ENCODE results near the gene TNFAIP8L3.

Gene TNFAIP8L3

GRCh38 chr15:51089041-51089440, 5.7 kb downstream of the TNFAIP8L3 start:
- no peak for DNase-seq

GRCh38 chr15:51088585-51088984, 6.1 kb downstream of the TNFAIP8L3 start:
- DNase-seq = no peak

DNA sequence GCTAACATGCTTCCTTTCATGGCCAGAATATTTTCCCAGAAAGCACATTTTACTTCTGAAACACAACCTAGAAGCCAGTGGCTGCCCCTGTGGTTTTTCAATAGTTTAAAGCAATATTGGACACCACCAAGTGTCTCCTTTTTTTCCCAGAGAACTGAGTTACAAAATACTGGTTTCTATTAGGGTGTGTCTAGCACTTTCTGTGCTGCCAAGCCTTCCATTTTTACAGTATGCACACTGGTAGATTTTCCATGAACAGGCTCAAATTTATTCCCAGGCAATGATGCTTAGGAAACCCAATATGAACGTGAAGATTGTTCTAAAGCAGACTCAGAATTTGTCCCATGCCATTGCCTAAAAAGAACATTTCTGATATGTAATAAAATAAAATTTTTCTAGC, 7.2 kb downstream of the TNFAIP8L3 start:
- no peak for DNase-seq

GRCh38 chr15:51086409-51086808, 8.3 kb downstream of the TNFAIP8L3 start:
- DNase-seq = no peak

- DNase-seq = no peak
These were observed 8.9 kb downstream of the TNFAIP8L3 start for GRCh38 chr15:51085764-51086163.

DNA sequence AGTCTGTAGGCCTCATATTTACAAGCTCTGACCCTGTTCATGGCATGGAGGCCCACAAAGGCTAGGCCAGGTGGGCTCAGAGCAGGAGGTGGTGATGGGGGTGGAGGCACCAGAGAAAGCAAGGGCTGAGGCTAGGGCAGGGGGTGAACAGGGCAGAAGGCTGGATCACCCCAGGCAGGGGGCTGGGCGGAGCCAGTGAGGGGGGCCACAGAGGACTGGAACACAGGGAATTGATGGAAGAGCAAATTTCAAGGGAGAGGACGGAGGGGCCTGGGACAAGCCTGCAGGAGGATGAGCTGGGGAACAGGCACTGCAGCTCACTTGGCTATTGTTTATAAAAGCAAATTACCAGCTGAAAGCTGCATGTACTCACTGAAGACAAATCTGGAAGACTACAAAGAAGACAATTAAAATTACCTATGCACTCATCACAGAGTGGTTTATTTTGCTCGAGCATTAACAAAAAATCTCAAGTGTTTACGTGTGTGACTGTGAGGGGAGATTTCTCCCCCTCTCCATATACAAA, 11.0 kb downstream of the TNFAIP8L3 start:
- no peak for DNase-seq

DNA sequence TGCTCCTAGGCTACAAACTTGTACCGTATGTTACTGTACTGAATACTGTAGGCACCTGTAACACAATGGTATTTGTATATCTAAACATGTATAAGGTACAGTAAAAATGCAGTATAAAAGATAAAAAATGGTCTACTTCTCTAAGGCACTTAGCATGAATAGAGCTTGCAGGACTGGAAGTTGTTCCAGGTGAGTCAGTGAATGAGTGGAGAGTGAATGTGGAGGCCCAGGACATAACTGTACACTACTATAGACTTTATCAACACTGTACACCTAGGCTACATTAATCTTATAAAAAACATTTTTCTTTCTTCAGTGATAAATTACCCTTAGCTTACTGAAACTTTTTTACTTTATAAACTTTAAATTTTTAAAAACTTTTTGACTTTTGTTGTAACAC, 12.5 kb downstream of the TNFAIP8L3 start:
- DNase-seq = no peak

DNA sequence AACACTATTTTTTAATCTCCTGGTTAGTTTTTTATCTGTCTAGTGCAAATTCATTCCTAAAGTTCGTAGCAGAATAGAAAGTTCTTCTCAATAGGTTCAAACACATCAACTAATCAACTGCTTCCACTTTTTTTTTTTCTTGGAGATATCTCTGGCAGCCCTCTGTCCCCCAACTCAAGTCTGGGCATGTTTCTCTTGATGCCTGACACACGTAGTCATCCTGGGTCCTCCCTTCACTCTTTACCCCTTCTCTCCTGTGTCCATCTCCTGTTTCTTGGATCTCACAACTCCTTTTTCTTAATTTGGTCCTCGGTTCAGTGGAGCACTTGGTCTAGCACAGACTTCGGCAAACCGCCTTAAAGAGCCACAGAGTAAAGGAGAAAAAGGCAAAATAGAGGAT, 14.4 kb downstream of the TNFAIP8L3 start:
- DNase-seq = no peak

DNA sequence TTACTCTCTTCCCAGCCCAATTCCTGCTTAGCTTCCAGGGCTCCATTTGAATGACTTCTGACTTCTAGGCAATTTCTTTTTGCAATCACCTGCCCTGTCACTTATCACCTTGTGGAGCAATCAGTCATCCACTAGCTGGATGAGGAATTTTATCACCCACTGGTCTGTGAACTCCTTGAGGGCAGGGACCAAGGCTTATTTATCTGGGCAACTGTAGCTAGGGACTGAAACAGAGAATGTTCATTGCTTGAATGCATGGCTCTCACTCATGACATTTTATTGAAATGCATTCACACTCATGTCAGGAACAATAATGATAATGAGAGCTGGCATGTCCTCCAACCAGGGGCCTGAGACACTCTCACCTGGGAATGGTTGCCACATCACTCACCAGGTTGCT, 15.5 kb downstream of the TNFAIP8L3 start:
- DNase-seq = no peak

DNA sequence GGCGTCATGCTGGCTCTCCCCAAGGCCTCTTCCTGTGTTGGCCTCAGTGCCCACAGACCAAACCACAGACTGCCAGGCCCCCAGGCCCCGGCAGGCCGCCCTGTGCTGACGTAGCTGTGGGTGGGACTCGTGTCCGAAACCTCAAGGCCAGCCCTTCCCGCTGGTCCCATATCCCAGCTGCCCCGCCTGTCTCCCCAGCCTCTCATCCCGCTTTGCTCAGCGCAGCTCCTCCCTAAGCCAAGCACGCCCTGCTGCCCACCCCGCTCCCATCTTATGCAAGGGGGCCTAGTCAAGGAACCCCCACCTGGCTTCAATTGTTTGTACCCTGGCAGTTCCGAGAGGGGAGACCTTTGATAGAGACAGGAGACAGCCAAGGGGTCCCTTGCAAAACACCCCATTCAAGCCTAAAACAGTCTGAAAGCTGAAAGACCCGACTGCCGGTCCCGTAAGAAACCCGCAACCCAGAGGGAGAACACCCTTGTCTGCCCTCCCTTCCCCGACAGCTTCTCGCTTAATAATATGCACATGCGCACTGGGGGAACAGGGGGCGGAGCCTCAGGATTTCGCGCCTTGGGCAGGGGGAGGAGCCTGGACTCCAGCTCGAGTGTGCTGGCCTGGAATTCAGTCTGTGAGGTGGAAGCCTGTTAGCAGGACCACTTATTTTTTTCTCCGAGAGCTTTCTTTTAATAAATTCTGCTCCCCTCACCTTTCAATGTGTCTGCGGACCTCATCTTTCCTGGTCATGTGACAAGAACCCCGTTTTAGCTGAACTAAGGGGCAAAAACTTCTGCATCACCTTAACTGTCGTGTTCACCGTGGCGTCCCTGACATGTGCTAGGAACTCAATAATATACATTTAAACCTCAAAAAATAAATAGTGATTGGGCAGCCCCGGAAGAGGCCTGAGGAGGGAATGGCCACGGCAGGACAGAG, 17.2 kb downstream of the TNFAIP8L3 start:
- DNase-seq = peak; percentile 66 to 77

DNA sequence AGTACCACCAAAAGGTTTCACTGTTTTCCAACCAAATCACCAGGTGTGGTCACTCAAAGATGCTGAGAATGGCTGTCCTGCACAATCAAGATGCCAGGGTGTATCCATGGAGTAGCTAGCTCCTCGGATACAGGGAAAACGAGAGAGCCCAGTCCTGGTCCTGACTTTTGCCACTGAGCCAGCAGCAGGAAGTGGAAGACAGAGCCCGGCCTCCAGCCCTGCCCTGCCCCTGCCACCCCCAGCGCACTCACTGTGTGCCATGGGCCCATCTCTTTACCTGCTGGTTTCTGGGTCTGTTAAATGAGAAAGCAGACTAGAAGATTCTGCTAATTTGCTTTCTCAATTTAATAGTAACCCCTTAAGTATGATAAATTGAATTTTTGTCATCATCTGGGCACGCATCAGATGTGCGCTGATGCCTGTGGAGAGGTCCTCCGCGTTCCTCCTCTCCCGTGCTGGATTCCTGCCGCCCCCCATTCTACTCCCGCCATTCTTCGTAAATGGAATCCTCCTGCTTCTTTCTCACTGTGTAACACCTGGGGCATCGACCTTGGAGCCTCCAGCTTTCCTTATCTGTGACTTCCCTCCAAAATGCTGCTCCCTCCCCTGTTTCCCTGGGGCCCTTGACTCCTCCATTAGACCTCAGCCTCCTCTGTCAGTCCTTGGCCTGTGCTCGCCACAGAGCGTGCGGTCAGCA, 18.0 kb downstream of the TNFAIP8L3 start:
- DNase-seq = no peak

- peak in 1 of 2 donors; percentile 29 for DNase-seq
These were observed 18.7 kb downstream of the TNFAIP8L3 start for GRCh38 chr15:51075826-51076523.

DNA sequence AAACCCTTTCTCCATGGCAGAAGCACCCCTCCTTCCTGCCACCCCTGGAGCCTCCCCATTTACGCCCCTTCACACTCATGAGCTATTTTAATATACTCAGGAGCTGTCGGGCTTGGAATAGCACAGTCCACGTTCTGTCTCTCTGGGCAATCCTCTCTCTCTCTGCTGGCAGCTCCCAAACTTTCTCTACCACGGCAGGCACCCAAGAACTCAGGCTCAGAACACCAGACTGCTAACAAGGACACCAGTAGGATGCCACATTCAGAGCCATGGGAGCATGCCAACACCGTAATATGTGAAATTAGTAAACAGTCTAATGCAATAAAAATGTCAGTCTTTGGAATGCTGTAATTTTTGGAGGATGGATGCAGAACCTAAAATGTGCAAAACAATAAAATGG, 19.3 kb downstream of the TNFAIP8L3 start:
- DNase-seq = no peak

DNA sequence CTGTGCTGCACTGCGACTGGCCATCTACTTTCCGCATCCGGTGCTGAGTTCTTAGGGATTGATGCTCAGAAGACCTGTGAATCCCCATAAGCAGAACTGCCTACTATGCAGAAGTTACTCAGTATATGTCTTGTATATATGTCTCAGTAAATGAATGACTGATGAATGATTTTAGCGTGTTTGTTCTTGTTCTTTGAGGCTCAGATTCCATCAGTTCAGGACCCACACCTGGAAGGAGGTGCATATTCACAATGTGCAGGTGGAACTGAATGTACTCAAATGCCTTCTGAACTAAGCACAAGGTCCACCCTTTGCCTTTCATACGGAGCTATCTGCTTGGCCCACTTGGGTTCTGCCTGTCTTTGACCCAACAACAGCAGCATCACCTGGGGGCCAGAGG, 19.8 kb downstream of the TNFAIP8L3 start:
- no peak for DNase-seq

DNA sequence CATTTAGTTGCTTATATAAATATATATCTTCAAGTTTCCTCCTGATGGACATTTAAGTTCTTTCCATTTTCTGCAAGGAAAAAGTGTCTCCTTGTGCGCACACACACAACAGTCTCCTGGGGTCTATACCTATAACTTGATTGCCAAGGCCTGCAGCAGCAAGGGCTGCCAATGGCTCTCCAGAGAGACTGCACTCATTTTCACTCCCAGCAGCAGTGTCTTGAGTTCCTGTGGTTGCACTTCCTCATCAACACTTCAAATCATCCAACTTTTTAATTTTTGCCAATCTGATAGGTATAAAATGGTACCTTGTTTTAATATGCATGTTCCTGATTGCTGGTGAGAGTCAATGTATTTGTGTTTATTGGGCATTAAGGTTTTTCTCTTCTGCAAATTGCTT, 23.1 kb downstream of the TNFAIP8L3 start:
- no peak for DNase-seq

GRCh38 chr15:51069983-51070382, 24.7 kb downstream of the TNFAIP8L3 start:
- no peak for DNase-seq

GRCh38 chr15:51067510-51067909, 27.2 kb downstream of the TNFAIP8L3 start:
- no peak for DNase-seq

- no peak for DNase-seq
These were observed 28.9 kb downstream of the TNFAIP8L3 start for GRCh38 chr15:51065781-51066180.

GRCh38 chr15:51065261-51065660, 29.4 kb downstream of the TNFAIP8L3 start:
- DNase-seq = no peak

DNA sequence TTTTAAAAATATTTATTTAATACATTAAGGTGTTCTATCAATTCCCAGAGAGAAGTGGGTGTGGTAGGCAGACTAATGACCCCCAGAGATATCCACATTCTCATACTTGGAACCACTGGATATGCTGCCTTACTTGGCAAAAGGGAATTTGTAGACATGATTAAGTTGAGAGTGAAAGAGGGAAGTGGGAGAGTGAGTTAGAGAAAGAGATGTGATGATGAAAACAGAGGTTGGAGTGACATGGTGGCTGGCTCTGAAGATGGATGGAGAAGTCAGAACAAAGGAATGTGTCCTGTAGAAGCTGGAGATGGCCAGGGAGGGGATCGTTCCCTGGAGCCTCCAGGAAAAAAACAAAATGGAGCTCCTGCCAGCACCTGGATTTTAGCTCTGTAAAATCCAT, 32.0 kb downstream of the TNFAIP8L3 start:
- DNase-seq = no peak

GRCh38 chr15:51060030-51060673, 34.6 kb downstream of the TNFAIP8L3 start:
- no peak for DNase-seq

DNA sequence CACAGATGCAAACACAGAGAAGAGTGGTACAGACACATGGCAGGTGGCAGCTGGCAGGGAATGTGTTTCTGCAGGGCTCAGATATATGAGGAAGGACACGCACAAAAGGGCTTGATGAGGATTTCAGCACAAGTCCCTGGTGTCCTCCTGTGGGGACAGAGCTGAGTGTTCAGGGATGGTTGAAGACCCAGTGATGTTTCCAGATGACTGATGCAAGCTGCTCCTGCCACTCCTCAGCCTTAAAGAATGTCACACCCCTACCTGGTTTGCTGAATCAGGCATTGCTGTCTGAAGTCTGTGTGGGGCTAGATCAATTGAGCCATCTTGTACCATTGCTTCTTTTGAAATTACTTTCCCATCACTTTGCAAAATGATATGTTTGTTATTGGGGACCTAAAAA, 40.2 kb downstream of the TNFAIP8L3 start:
- DNase-seq = no peak

GRCh38 chr15:51053571-51053970, 41.1 kb downstream of the TNFAIP8L3 start:
- no peak for DNase-seq

Data from CD4-positive, alpha-beta T cell treated with Interferon alpha-2 for 1 hour (primary cell).